ENCODE data around the gene INO80D. TPM values are rescaled to one million over a fixed set of nuclear protein-coding genes. Genes with fewer than 3 reads are reported as not detected.
"Not testable (repeated sequence)": the region's sequence is repeated elsewhere in the genome, so short reads cannot be mapped to it uniquely, and the experiment has no call there.

The INO80D gene
- total RNA-seq, 3 donors from 2014 or later (not counting 1 experiment from before 2014, with no cell fraction given) = 59.6 to 64.7 (median 63.9) TPM

- peak overlapping the region; percentile 17 for H3K27ac Mint-ChIP-seq
- no peaks in the 10 kb centered on the region for H3K4me1 Mint-ChIP-seq
- no peak for DNase-seq
- intact Hi-C loops (cut with micrococcal nuclease) = no loop called here
- Histone ChIP-seq H3K4me1 (ENCODE audit: control insufficient read depth, insufficient read depth, low read length) (no peaks in the 10 kb centered on the region), H3K27ac (ENCODE audit: low read length) (no peak overlapping the region), H3K9me3 (ENCODE audit: control insufficient read depth, insufficient read depth, low read length) (no peaks in the 10 kb centered on the region), H3K36me3 (ENCODE audit: control insufficient read depth, insufficient read depth, low read length) (peaks cover 6% of the 10 kb centered on the region), H3K4me3 (ENCODE audit: low read length) (no peak overlapping the region), H3K27me3 (ENCODE audit: control insufficient read depth, insufficient read depth, low read length) (no peaks in the 10 kb centered on the region)
- no peak for ATAC-seq
- WGBS (ENCODE audit: insufficient coverage) = 96% methylated on average over 11 of the region's 11 CpGs
- no peak overlapping the region for H3K4me3 Mint-ChIP-seq
- no peaks in the 10 kb centered on the region for H3K9me3 Mint-ChIP-seq
- no peaks in the 10 kb centered on the region for H3K27me3 Mint-ChIP-seq (ENCODE audit: low read depth in 2 of 2)
- no peaks in the 10 kb centered on the region for H3K36me3 Mint-ChIP-seq
- no peak for TF ChIP-seq CTCF (IDR thresholded peaks at IDR 0.05)
Measured at GRCh38 chr2:205989271-205990071, 96.5 kb downstream of the INO80D start.

- H3K9me3 Mint-ChIP-seq; DNase-seq; H3K9me3 ChIP-seq (ENCODE audit: control insufficient read depth, insufficient read depth, low read length); H3K27ac ChIP-seq (ENCODE audit: low read length); H3K36me3 Mint-ChIP-seq; H3K27me3 ChIP-seq (ENCODE audit: control insufficient read depth, insufficient read depth, low read length); H3K36me3 ChIP-seq (ENCODE audit: control insufficient read depth, insufficient read depth, low read length); intact Hi-C loops (cut with micrococcal nuclease); H3K4me3 ChIP-seq (ENCODE audit: low read length); ATAC-seq; H3K4me1 Mint-ChIP-seq; H3K4me1 ChIP-seq (ENCODE audit: control insufficient read depth, insufficient read depth, low read length); H3K4me3 Mint-ChIP-seq; H3K27me3 Mint-ChIP-seq (ENCODE audit: low read depth in 2 of 2): not testable (repeated sequence)
- H3K27ac Mint-ChIP-seq = peak overlapping the region in 1 of 2 donors; percentile 22
- WGBS (ENCODE audit: insufficient coverage) = 100% methylated on average over 1 of the region's 1 CpG
Measured at GRCh38 chr2:205988681-205989080, 97.3 kb downstream of the INO80D start.

- H3K9me3 ChIP-seq (ENCODE audit: control insufficient read depth, insufficient read depth, low read length) = no peaks in the 10 kb centered on the region
- DNase-seq = no peak
- no peak for TF ChIP-seq CTCF (IDR thresholded peaks at IDR 0.05)
- H3K9me3 Mint-ChIP-seq = no peaks in the 10 kb centered on the region
- peak overlapping the region in 1 of 2 donors; percentile 22 for H3K27ac Mint-ChIP-seq
- H3K27ac ChIP-seq (ENCODE audit: low read length) = no peak overlapping the region
- peaks cover 6% of the 10 kb centered on the region for H3K36me3 ChIP-seq (ENCODE audit: control insufficient read depth, insufficient read depth, low read length)
- H3K4me1 ChIP-seq (ENCODE audit: control insufficient read depth, insufficient read depth, low read length) = no peaks in the 10 kb centered on the region
- H3K4me3 ChIP-seq (ENCODE audit: low read length) = no peak overlapping the region
- no peaks in the 10 kb centered on the region for H3K27me3 ChIP-seq (ENCODE audit: control insufficient read depth, insufficient read depth, low read length)
- intact Hi-C loops (cut with micrococcal nuclease) = no loop called here
- no peaks in the 10 kb centered on the region for H3K4me1 Mint-ChIP-seq
- H3K4me3 Mint-ChIP-seq = no peak overlapping the region
- no peaks in the 10 kb centered on the region for H3K27me3 Mint-ChIP-seq (ENCODE audit: low read depth in 2 of 2)
- ATAC-seq = no peak
- no peaks in the 10 kb centered on the region for H3K36me3 Mint-ChIP-seq
- WGBS (ENCODE audit: insufficient coverage) = 92% methylated on average over 6 of the region's 6 CpGs
Measured at GRCh38 chr2:205988274-205988673, 97.7 kb downstream of the INO80D start.

GRCh38 chr2:205986334-205986733 is 99.6 kb downstream of the INO80D start:
- H3K9me3 ChIP-seq (ENCODE audit: control insufficient read depth, insufficient read depth, low read length); ATAC-seq; H3K4me3 ChIP-seq (ENCODE audit: low read length); H3K27me3 ChIP-seq (ENCODE audit: control insufficient read depth, insufficient read depth, low read length); H3K4me3 Mint-ChIP-seq; H3K27ac ChIP-seq (ENCODE audit: low read length); H3K27ac Mint-ChIP-seq; H3K36me3 ChIP-seq (ENCODE audit: control insufficient read depth, insufficient read depth, low read length); H3K27me3 Mint-ChIP-seq (ENCODE audit: low read depth in 2 of 2); H3K9me3 Mint-ChIP-seq; H3K4me1 Mint-ChIP-seq; DNase-seq; H3K4me1 ChIP-seq (ENCODE audit: control insufficient read depth, insufficient read depth, low read length); H3K36me3 Mint-ChIP-seq: not testable (repeated sequence)
- intact Hi-C loops (cut with micrococcal nuclease) = loop anchor here (1.0 kb wide), 1 partner anchor 16 kb away; no protein-coding TSS in a partner anchor
- 96% methylated on average over 8 of the region's 9 CpGs for WGBS (ENCODE audit: insufficient coverage)

Data from natural killer cell (primary cell).